ENCODE measurements around the gene CAMTA1. TPM values are rescaled to one million over a fixed set of nuclear protein-coding genes. Genes with fewer than 3 reads are reported as not detected.

CAMTA1 gene
- total and polyA plus RNA-seq, 12 donors: 123 to 265 (median 142) TPM

- TF ChIP-seq CTCF (IDR thresholded peaks at IDR 0.05): no peak
- intact Hi-C loops (cut with DNase I): no loop called here
- no peak overlapping the region for H3K27ac ChIP-seq
- H3K4me1 ChIP-seq: peaks cover 0 to 18% (median 15%) of the 10 kb centered on the region in 9 donors
- H3K36me3 ChIP-seq: no peaks in the 10 kb centered on the region
- H3K27me3 ChIP-seq: no peaks in the 10 kb centered on the region
- peaks cover 0 to 28% (median 11%) of the 10 kb centered on the region in 11 donors for H3K9me3 ChIP-seq
- no peak for ATAC-seq
- H3K4me3 ChIP-seq: no peak overlapping the region
- DNase-seq: no peak
- WGBS, 2 donors: 72 to 83% methylated on average over 5 of the region's 5 CpGs
Observed at GRCh38 chr1:7302873-7303272, 517.6 kb downstream of the CAMTA1 start.

- no peak overlapping the region for H3K27ac ChIP-seq
- ATAC-seq (no peak), DNase-seq (no peak)
- peaks cover 0 to 14% (median 10%) of the 10 kb centered on the region in 9 donors for H3K4me1 ChIP-seq
- H3K27me3 ChIP-seq: no peaks in the 10 kb centered on the region
- intact Hi-C loops (cut with DNase I): no loop called here
- H3K4me3 ChIP-seq: no peak overlapping the region
- H3K36me3 ChIP-seq: no peaks in the 10 kb centered on the region
- H3K9me3 ChIP-seq: peaks cover 0 to 37% (median 11%) of the 10 kb centered on the region in 11 donors
- WGBS, 2 donors: 85 to 88% methylated on average over 8 of the region's 8 CpGs
- TF ChIP-seq CTCF (IDR thresholded peaks at IDR 0.05): no peak
Observed at GRCh38 chr1:7303554-7304317, 518.5 kb downstream of the CAMTA1 start.

- no peak for TF ChIP-seq CTCF (IDR thresholded peaks at IDR 0.05)
- Histone ChIP-seq H3K27me3 (no peaks in the 10 kb centered on the region), H3K9me3 (peaks cover 0 to 10% (median 1%) of the 10 kb centered on the region in 11 donors), H3K4me3 (no peak overlapping the region), H3K36me3 (no peaks in the 10 kb centered on the region), H3K27ac (no peak overlapping the region), H3K4me1 (no peaks in the 10 kb centered on the region)
- intact Hi-C loops (cut with DNase I): no loop called here
- 62 to 68% methylated on average over 8 of the region's 8 CpGs for WGBS, 2 donors
- DNase-seq (no peak), ATAC-seq (no peak)
Observed at GRCh38 chr1:7313081-7313546, 527.9 kb downstream of the CAMTA1 start.

- Histone ChIP-seq H3K27ac (no peak overlapping the region), H3K36me3 (no peaks in the 10 kb centered on the region), H3K4me1 (no peaks in the 10 kb centered on the region), H3K27me3 (no peaks in the 10 kb centered on the region), H3K9me3 (peaks cover 0 to 3% (median 0%) of the 10 kb centered on the region in 11 donors), H3K4me3 (no peak overlapping the region)
- WGBS, 2 donors: 89 to 94% methylated on average over 5 of the region's 5 CpGs
- TF ChIP-seq CTCF (IDR thresholded peaks at IDR 0.05): no peak
- DNase-seq (no peak), ATAC-seq (no peak)
- intact Hi-C loops (cut with DNase I): no loop called here
Observed at GRCh38 chr1:7313826-7314225, 528.6 kb downstream of the CAMTA1 start.
